Mucosa of rectum (tissue), 2 donors: ENCODE results near the gene GRIK3.

Experiments
- H3K27ac ChIP-seq, 2 donors: one replicate each; pipeline ENCODE4 v1.7.0; 2013; ENCODE audit warnings: inconsistent platforms in 2 of 2, low read depth in 2 of 2, low read length in 2 of 2
- H3K27me3 ChIP-seq, 2 donors: one replicate each; pipeline ENCODE4 v1.7.0; 2013; ENCODE audit warnings: low read length in 2 of 2; ENCODE audit not compliant: control insufficient read depth in 2 of 2, insufficient read depth in 2 of 2
- H3K36me3 ChIP-seq, 2 donors: one replicate each; pipeline ENCODE4 v1.7.0; 2013; ENCODE audit warnings: low read length in 2 of 2; ENCODE audit not compliant: control insufficient read depth in 2 of 2, insufficient read depth in 2 of 2
- H3K4me1 ChIP-seq, 2 donors: one replicate each; pipeline ENCODE4 v1.7.0; 2013; ENCODE audit warnings: low read length in 2 of 2, mild to moderate bottlenecking in 1 of 2; ENCODE audit not compliant: control insufficient read depth in 2 of 2, insufficient read depth in 2 of 2
- H3K4me3 ChIP-seq, 2 donors: one replicate each; pipeline ENCODE4 v1.7.0; 2013; ENCODE audit warnings: low read length in 2 of 2
- H3K9ac ChIP-seq, 2 donors: one replicate each; pipeline ENCODE4 v1.7.0; 2013; ENCODE audit warnings: low read length in 2 of 2, low read depth in 1 of 2, mild to moderate bottlenecking in 1 of 2
- H3K9me3 ChIP-seq, 2 donors: one replicate each; pipeline ENCODE4 v1.7.0; 2013; ENCODE audit warnings: low read length in 2 of 2; ENCODE audit not compliant: control insufficient read depth in 2 of 2
- donor health status: healthy.
- donor health status: Normal muscosa, but diverticular disease.

Gene GRIK3

DNA sequence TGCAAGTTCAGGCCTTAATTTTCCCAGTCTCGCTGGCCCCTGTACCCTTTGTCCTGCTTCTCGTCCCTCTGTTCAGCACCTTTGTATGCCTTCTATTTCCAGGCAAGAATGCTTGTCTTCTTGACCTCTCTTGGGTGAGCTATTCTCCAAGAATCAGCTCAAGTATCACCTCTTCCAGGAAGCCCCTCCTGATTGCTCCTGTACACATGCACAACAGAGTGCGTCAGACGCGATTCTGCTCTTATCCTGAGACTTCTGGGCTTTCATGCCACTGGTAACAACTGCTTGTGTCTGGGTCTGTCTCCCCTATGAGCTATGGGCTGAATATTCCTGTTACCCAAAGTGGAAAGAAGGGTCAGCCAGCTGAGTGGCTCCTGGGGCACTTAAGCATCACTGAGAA lies 170.8 kb downstream of the GRIK3 start:
- no peaks in the 10 kb centered on the region for H3K36me3 ChIP-seq
- no peaks in the 10 kb centered on the region for H3K4me1 ChIP-seq
- H3K27me3 ChIP-seq, result peaks cover 2 to 4% of the 10 kb centered on the region in 2 donors
- no peaks in the 10 kb centered on the region for H3K9me3 ChIP-seq
- H3K4me3 ChIP-seq, result no peak overlapping the region
- H3K9ac ChIP-seq, result no peak overlapping the region
- H3K27ac ChIP-seq, result no peak overlapping the region

DNA sequence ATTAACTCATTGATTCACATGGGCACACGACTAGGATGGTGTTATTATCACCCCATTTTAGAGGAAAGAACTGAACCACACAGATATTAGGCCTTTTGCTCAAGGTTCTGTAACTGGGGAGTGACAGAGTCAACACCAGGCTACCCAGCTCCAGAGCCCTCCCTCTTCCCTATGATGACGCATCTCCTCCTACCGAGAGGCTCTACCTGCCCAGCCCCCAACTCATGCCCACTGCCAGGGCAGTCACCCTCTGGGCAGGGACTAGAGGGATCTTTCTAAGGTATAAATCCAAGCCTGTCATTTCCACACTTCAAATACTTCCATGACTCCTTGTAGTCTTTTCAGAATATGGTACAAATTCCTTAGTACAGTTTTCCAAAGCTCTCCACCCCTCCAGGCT lies 171.3 kb downstream of the GRIK3 start:
- H3K9me3 ChIP-seq, result no peaks in the 10 kb centered on the region
- H3K4me1 ChIP-seq, result no peaks in the 10 kb centered on the region
- H3K4me3 ChIP-seq, result no peak overlapping the region
- H3K27ac ChIP-seq, result no peak overlapping the region
- H3K27me3 ChIP-seq, result peaks cover 4 to 6% of the 10 kb centered on the region in 2 donors
- H3K36me3 ChIP-seq, result no peaks in the 10 kb centered on the region
- H3K9ac ChIP-seq, result no peak overlapping the region

DNA sequence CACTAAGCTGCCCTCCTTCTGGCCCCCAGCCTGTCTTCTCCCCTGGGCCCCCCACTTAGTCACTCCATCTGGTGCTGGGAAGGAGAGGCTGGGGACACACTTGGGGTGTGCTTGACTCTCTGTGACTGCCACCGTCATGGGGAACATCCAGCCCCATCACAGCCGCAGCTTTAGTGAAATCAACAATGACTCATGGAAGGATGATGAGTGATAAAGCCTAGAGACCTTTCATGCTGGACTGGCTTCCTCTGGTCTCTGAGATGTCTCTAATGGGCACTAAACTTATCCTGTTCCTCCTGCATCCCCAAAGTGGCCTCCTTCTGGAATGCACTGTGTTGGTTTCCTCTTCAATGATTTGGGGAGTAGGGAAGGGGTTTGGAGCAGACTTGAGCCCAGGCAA lies 172.9 kb downstream of the GRIK3 start:
- Histone ChIP-seq H3K4me3 (no peak overlapping the region), H3K36me3 (no peaks in the 10 kb centered on the region), H3K27me3 (peaks cover 7 to 9% of the 10 kb centered on the region in 2 donors), H3K4me1 (no peaks in the 10 kb centered on the region), H3K9me3 (no peaks in the 10 kb centered on the region), H3K27ac (no peak overlapping the region), H3K9ac (no peak overlapping the region)

DNA sequence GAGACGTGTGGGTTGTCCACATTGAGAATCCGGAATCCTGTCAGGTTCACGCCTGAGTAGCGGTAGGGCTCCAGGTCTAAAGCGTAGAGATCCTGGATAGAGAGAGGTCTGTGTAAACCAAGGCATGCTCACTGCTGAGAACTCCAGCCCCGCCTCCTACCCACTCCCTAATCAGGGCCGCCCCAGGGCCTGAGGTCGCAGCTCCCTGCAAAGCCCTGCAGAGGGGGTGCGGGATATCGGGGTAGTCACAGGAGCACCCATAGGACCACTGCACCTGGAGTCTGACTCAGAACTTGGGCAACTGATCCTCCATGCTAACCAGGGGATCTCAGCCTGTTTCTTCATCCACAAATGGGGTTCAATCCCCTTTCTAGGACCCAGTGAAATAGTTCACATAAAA lies 174.4 kb downstream of the GRIK3 start:
- Histone ChIP-seq H3K27ac (no peak overlapping the region), H3K9me3 (no peaks in the 10 kb centered on the region), H3K4me3 (no peak overlapping the region), H3K9ac (no peak overlapping the region), H3K27me3 (peaks cover 9 to 14% of the 10 kb centered on the region in 2 donors), H3K4me1 (no peaks in the 10 kb centered on the region), H3K36me3 (no peaks in the 10 kb centered on the region)

DNA sequence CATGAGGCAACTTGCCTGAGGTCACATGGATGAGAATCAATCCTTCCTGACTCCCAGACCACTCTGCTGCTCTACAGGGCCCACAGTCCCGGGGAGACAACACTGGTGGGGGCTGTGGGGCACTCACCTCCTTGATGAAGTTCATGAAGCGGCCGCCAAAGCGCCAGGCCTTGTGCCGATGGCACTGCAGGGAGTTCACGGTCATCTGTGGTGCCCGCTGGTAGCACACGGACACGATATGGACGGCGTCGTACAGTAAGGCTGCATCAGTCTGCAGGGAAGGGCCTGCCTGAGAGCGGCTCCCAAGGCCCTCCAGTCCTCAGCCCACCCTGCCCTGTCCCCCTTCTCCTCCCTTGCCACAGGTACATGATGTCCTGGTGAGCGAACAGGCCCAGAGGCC lies 175.3 kb downstream of the GRIK3 start:
- no peaks in the 10 kb centered on the region for H3K9me3 ChIP-seq
- H3K4me3 ChIP-seq, result no peak overlapping the region
- no peaks in the 10 kb centered on the region for H3K36me3 ChIP-seq
- H3K27me3 ChIP-seq, result peaks cover 9 to 14% of the 10 kb centered on the region in 2 donors
- no peak overlapping the region for H3K27ac ChIP-seq
- H3K4me1 ChIP-seq, result no peaks in the 10 kb centered on the region
- no peak overlapping the region for H3K9ac ChIP-seq

DNA sequence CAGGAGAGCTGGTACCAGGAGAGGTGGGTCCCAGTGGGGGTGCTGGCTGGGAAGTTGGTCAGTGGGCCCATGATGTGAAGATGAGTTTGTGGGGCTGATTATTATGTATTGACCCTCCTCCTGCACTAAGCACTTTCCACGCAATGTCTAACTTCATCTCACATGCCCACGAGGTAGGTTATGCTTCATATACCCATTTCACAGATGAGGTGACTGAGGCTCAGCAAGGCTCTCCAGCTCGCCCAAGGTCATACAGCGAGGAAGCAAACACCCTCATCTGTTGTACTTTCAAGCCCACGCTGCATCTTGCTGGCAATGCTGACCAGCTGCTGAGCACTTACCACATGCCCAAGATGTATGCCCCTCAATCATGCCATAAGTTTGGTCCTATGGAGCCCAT lies 175.8 kb downstream of the GRIK3 start:
- Histone ChIP-seq H3K4me3 (no peak overlapping the region), H3K36me3 (no peaks in the 10 kb centered on the region), H3K4me1 (no peaks in the 10 kb centered on the region), H3K27ac (no peak overlapping the region), H3K27me3 (peaks cover 11 to 14% of the 10 kb centered on the region in 2 donors), H3K9me3 (no peaks in the 10 kb centered on the region), H3K9ac (no peak overlapping the region)

DNA sequence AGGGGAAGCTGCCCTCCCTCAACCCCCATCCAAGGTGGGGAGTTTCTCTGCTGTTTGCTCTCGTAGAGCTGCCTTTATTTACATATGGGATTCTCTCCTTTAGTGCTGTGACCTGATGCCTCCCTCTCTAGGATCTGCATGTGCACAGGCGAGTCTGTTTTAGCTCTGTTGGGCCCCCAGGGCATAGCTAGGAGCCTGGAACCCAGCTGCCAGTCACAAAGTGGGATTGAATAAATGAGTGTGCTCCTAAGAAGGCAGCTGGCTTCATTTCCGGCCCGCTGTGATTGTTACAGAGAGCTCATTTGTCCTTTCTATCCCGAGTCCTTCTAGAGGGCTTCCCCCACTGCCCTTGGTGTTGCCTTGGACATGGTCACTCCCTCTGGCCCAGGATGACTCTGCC lies 176.6 kb downstream of the GRIK3 start:
- Histone ChIP-seq H3K36me3 (no peaks in the 10 kb centered on the region), H3K9ac (no peak overlapping the region), H3K27me3 (peaks cover 7 to 14% of the 10 kb centered on the region in 2 donors), H3K9me3 (no peaks in the 10 kb centered on the region), H3K4me1 (no peaks in the 10 kb centered on the region), H3K27ac (no peak overlapping the region), H3K4me3 (no peak overlapping the region)

DNA sequence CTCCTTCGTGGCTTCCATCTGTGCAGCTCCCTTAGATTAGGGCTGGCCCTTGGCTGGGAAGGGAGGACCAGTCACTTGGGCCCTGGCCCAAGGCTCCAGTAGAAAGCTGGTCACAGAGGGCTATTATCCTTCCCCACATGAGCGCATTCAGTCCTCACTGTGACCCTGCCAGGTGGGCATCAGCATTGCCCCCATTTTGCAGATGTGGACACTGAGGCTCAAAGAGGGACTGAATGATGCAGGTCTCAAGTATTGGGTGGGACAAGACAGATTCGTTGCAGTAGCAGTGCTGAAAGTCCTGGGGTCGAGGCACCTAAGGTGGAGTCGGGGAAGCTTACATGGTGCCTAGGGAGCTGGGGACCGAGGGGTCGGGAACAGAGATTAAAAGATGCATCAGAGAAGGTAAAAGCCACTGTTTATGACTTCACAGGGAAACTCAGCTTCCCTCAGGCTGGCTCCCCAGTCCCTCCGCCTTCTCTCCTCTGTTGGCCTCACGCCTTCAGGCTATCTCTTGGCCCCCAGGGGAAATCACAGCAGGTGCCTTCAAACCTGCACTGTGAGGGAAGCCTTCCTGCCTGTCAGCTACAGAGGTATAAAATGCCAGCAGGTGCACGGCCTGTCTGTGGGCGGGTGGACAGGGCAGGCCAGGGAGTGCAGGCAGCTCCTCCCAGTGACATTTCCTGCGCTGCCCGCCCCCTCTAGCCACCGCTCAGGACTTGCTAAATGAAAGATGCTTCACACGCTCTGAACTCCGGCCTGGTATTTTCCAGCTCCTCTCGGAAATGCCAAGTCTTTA lies 178.4 kb downstream of the GRIK3 start:
- Histone ChIP-seq H3K27ac (no peak overlapping the region), H3K9me3 (no peaks in the 10 kb centered on the region), H3K4me3 (no peak overlapping the region), H3K4me1 (no peaks in the 10 kb centered on the region), H3K36me3 (no peaks in the 10 kb centered on the region), H3K27me3 (peaks cover 11 to 14% of the 10 kb centered on the region in 2 donors), H3K9ac (no peak overlapping the region)

DNA sequence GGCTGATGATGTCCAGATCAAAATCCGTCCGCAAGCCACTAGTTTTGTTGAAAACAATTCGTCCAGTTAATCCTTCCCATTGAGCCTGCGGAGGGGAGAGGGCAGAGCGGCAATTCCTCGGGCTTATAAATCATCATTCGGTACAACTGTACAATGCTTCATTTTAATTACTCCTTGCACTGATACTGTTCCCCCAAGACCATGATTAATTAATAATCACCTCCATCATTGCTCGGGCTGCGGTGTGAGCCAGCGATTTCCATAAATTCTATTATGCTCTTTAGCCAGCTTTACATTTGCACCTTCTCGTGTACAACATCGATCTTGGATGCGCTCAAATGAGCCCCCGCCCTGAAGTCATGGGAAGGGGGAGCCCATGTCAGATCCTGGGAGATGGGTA lies 180.7 kb downstream of the GRIK3 start:
- Histone ChIP-seq H3K9ac (no peak overlapping the region), H3K4me1 (no peaks in the 10 kb centered on the region), H3K9me3 (no peaks in the 10 kb centered on the region), H3K27me3 (peaks cover 11 to 20% of the 10 kb centered on the region in 2 donors), H3K4me3 (no peak overlapping the region), H3K27ac (no peak overlapping the region), H3K36me3 (no peaks in the 10 kb centered on the region)

DNA sequence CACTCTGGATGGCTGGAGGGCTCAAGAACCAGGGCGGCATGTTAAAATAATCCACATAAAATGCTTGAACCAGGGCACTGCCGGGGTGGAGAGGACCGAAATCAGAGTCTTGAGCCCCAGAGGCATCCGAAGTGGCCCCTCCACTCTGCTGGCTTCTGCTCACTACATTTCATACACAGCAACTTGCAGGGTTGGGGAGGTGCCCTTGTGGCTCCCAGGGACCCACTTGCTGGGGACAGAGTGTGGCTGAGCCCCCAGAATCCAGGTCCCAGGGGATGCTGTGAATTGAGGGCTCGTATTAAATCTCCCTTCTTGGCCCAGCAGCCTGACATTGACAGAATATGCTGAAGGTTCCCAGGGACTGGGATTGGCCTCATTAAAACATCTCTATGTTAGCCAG lies 181.7 kb downstream of the GRIK3 start:
- no peak overlapping the region for H3K9ac ChIP-seq
- no peaks in the 10 kb centered on the region for H3K36me3 ChIP-seq
- H3K9me3 ChIP-seq, result no peaks in the 10 kb centered on the region
- H3K4me3 ChIP-seq, result no peak overlapping the region
- H3K4me1 ChIP-seq, result no peaks in the 10 kb centered on the region
- H3K27ac ChIP-seq, result no peak overlapping the region
- peaks cover 8 to 20% of the 10 kb centered on the region in 2 donors for H3K27me3 ChIP-seq
